Keratinocyte (primary cell): Measurements from ENCODE around the gene CMIP. TPM values are rescaled to one million over a fixed set of nuclear protein-coding genes. Genes with fewer than 3 reads are reported as not detected.

Experiments
- DNase-seq: peaks from one replicate; pipeline ENCODE4 v3.0.0-alpha.2; 2011; ENCODE audit warnings: low read depth, missing footprints, low spot score
- FAIRE-seq: peaks from 2 replicates; lab custom pipeline; 2011; peaks lifted over from hg19 to GRCh38; lab: Jason Lieb, UNC
- H2AFZ ChIP-seq: 2 replicates; pipeline ENCODE4 v1.6.0; 2012; ENCODE audit warnings: low read length, control low read depth, inconsistent platforms; ENCODE audit not compliant: control insufficient read depth
- H3K27ac ChIP-seq: 2 replicates; pipeline ENCODE4 v1.5.1; 2011; ENCODE audit warnings: low read length; ENCODE audit not compliant: control insufficient read depth, insufficient read depth
- H3K27me3 ChIP-seq: 3 replicates; pipeline ENCODE4 v1.6.0; 2011; ENCODE audit warnings: low read length; ENCODE audit not compliant: control insufficient read depth, insufficient read depth; ENCODE audit errors: extremely low read depth
- H3K36me3 ChIP-seq, 2 experiments: 2 replicates in 1 of 2; 3 replicates in 1 of 2; pipeline ENCODE4 v1.5.1; 2011; ENCODE audit warnings: low read length in 2 of 2, mild to moderate bottlenecking in 1 of 2; ENCODE audit not compliant: control insufficient read depth in 2 of 2, insufficient read depth in 2 of 2; ENCODE audit errors: extremely low read depth in 1 of 2
- H3K4me1 ChIP-seq: 3 replicates; pipeline ENCODE4 v1.5.1; 2011; ENCODE audit warnings: low read length; ENCODE audit not compliant: control insufficient read depth, insufficient read depth; ENCODE audit errors: extremely low read depth
- H3K4me2 ChIP-seq: 3 replicates; pipeline ENCODE4 v1.6.0; 2011; ENCODE audit warnings: low read depth, low read length; ENCODE audit not compliant: control insufficient read depth, insufficient read depth; ENCODE audit errors: extremely low read depth
- H3K4me3 ChIP-seq, 3 experiments: fragments of 200-600 bp in 1 of 3; sonication (generic) in 1 of 3; 2 replicates in 2 of 3; 3 replicates in 1 of 3; pipeline ENCODE4 v1.5.1; 2011 to 2016; ENCODE audit warnings: low read length in 3 of 3, mild to moderate bottlenecking in 3 of 3, control low read depth in 2 of 3, inconsistent platforms in 1 of 3, low read depth in 1 of 3, mixed read lengths in 1 of 3, mixed run types in 1 of 3, moderate library complexity in 1 of 3; ENCODE audit not compliant: control insufficient read depth in 2 of 3, insufficient read depth in 2 of 3; ENCODE audit errors: extremely low read depth in 1 of 3
- H3K79me2 ChIP-seq: 2 replicates; pipeline ENCODE4 v1.6.0; 2012; ENCODE audit warnings: low read length; ENCODE audit not compliant: control insufficient read depth, insufficient read depth
- H3K9ac ChIP-seq: 3 replicates; pipeline ENCODE4 v1.6.0; 2011; ENCODE audit warnings: low read length; ENCODE audit not compliant: control insufficient read depth, insufficient read depth; ENCODE audit errors: extremely low read depth
- H3K9me1 ChIP-seq: 3 replicates; pipeline ENCODE4 v1.6.0; 2011; ENCODE audit warnings: low read length; ENCODE audit not compliant: control insufficient read depth, insufficient read depth; ENCODE audit errors: extremely low read depth
- H3K9me3 ChIP-seq: 2 replicates; pipeline ENCODE4 v1.5.1; 2012; ENCODE audit warnings: low read depth, low read length; ENCODE audit not compliant: control insufficient read depth
- H4K20me1 ChIP-seq: 3 replicates; pipeline ENCODE4 v1.6.0; 2011; ENCODE audit warnings: low read length; ENCODE audit not compliant: control insufficient read depth, insufficient read depth; ENCODE audit errors: extremely low read depth
- EZH2 ChIP-seq: IDR thresholded peaks from one replicate; pipeline ENCODE4 v1.6.1; 2012; ENCODE audit warnings: inconsistent platforms, mild to moderate bottlenecking, low read length, moderate library complexity
- dilution Hi-C: fragments of 300-500 bp; cut with MboI; formaldehyde crosslinking; loops from one replicate; pipeline ENCODE4 v1.7.0; 2020; ENCODE audit warnings: low sequenced_read_pairs; ENCODE audit not compliant: extremely low pct_ligation_motif_present
- polyA plus RNA-seq, 5 experiments: library from polyadenylated mRNA; depleted of rRNA in 3 of 5; stranded (reverse) in 3 of 5; stranded (forward) in 1 of 5; unstranded in 1 of 5; fragments of >200 nt; gene quantifications; 1 replicate in 1 of 5; 2 replicates in 3 of 5; 3 replicates in 1 of 5; pipeline versions ENCODE4 v1.2.1 to v1.2.3, GENCODE V29; 2011 to 2012; ENCODE audit warnings: missing spikeins in 2 of 5, low read depth in 1 of 5, low replicate concordance in 1 of 5
- TF ChIP-seq, protein P1 (sequence below), 3 experiments: IDR thresholded peaks in 1 of 3; conservative IDR thresholded peaks in 1 of 3; optimal IDR thresholded peaks in 1 of 3; 2 replicates in 2 of 3; 3 replicates in 1 of 3; pipeline versions ENCODE3 to v1.5.1; 2011; ENCODE audit warnings: low read length in 3 of 3, mild to moderate bottlenecking in 3 of 3, moderate library complexity in 2 of 3, control low read depth in 1 of 3, inconsistent platforms in 1 of 3; ENCODE audit not compliant: insufficient read depth in 2 of 3; ENCODE audit errors: extremely low read depth in 1 of 3

Gene CMIP
- polyA plus RNA-seq, 1 donor (not counting 4 experiments of a cell fraction or from before 2014, with no cell fraction given): 5.0 TPM

DNA sequence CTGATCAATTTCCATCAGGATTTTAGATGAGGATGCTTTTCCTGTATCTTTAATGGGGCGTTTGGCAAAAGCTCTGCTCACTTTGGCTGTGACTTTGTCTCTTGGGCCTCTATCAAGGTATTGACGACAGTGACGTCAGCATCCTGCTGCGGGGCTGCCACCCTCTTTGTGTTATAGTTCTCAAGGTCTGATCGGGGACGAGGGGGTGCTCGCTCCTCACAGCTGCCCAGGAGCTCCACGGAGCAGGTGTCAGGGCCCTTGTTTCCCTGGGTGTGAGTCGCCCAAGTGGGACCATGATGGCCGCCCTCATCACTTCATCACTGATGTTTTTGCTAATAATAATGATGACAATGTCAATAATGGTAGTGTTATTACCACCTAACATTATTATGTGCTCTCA is 65.4 kb downstream of the CMIP start:
- FAIRE-seq (no peak), DNase-seq (no peak)
- Histone ChIP-seq H3K4me2 (no peak overlapping the region), H3K79me2 (peaks cover 90% of the 10 kb centered on the region), H3K27me3 (no peaks in the 10 kb centered on the region), H3K9me1 (peaks cover 13% of the 10 kb centered on the region), H3K4me1 (peaks cover 19% of the 10 kb centered on the region), H4K20me1 (no peaks in the 10 kb centered on the region), H3K9me3 (no peaks in the 10 kb centered on the region), H3K36me3 (peaks cover 6% of the 10 kb centered on the region in 2 experiments), H3K9ac (no peak overlapping the region), H3K4me3 (no peak overlapping the region), H2AFZ (no peak overlapping the region), H3K27ac (no peak overlapping the region)
- TF ChIP-seq, protein P1, sequence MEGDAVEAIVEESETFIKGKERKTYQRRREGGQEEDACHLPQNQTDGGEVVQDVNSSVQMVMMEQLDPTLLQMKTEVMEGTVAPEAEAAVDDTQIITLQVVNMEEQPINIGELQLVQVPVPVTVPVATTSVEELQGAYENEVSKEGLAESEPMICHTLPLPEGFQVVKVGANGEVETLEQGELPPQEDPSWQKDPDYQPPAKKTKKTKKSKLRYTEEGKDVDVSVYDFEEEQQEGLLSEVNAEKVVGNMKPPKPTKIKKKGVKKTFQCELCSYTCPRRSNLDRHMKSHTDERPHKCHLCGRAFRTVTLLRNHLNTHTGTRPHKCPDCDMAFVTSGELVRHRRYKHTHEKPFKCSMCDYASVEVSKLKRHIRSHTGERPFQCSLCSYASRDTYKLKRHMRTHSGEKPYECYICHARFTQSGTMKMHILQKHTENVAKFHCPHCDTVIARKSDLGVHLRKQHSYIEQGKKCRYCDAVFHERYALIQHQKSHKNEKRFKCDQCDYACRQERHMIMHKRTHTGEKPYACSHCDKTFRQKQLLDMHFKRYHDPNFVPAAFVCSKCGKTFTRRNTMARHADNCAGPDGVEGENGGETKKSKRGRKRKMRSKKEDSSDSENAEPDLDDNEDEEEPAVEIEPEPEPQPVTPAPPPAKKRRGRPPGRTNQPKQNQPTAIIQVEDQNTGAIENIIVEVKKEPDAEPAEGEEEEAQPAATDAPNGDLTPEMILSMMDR (optimal IDR thresholded peaks at IDR 0.05 in 1 of 3, IDR thresholded peaks at IDR 0.05 in 1 of 3, conservative IDR thresholded peaks at IDR 0.05 in 1 of 3; ENCODE audit: extremely low read depth in 1 of 3, insufficient read depth in 2 of 3, low read length in 3 of 3): no peak
- no peak for TF ChIP-seq EZH2
- dilution Hi-C loops: no loop called here

- Histone ChIP-seq H3K4me2 (no peak overlapping the region), H4K20me1 (no peaks in the 10 kb centered on the region), H3K36me3 (peaks cover 5 to 6% of the 10 kb centered on the region in 2 experiments), H3K9me1 (peaks cover 10% of the 10 kb centered on the region), H3K27me3 (no peaks in the 10 kb centered on the region), H3K9ac (no peak overlapping the region), H3K9me3 (no peaks in the 10 kb centered on the region), H3K4me1 (peaks cover 25% of the 10 kb centered on the region), H3K4me3 (no peak overlapping the region), H3K79me2 (peaks cover 91% of the 10 kb centered on the region), H2AFZ (no peak overlapping the region), H3K27ac (no peak overlapping the region)
- no peak for FAIRE-seq
- TF ChIP-seq, protein P1 (optimal IDR thresholded peaks at IDR 0.05 in 1 of 3, IDR thresholded peaks at IDR 0.05 in 1 of 3, conservative IDR thresholded peaks at IDR 0.05 in 1 of 3; ENCODE audit: extremely low read depth in 1 of 3, insufficient read depth in 2 of 3, low read length in 3 of 3): no peak
- no peak for TF ChIP-seq EZH2
- dilution Hi-C loops: no loop called here
- DNase-seq: no peak
Measured at GRCh38 chr16:81511371-81511770, 66.8 kb downstream of the CMIP start.
